ENCODE results near the gene G6PD. TPM values are rescaled to one million over a fixed set of nuclear protein-coding genes. Genes with fewer than 3 reads are reported as not detected.
A peak's percentile ranks its signal among the peaks of the same experiment; 100 is the strongest.
"Not testable (repeated sequence)": the region's sequence is repeated elsewhere in the genome, so short reads cannot be mapped to it uniquely, and the experiment has no call there.

Gene G6PD
- total RNA-seq, 1 donor from 2014 or later: 16.9 TPM

GRCh38 chrX:154515090-154515965 is 31.3 kb downstream of the G6PD start:
- DNase-seq (ENCODE audit: low read depth in 2 of 2): peak; percentile 21 to 35

GRCh38 chrX:154513716-154514115 is 32.9 kb downstream of the G6PD start:
- DNase-seq (ENCODE audit: low read depth in 2 of 2): no peak

DNA sequence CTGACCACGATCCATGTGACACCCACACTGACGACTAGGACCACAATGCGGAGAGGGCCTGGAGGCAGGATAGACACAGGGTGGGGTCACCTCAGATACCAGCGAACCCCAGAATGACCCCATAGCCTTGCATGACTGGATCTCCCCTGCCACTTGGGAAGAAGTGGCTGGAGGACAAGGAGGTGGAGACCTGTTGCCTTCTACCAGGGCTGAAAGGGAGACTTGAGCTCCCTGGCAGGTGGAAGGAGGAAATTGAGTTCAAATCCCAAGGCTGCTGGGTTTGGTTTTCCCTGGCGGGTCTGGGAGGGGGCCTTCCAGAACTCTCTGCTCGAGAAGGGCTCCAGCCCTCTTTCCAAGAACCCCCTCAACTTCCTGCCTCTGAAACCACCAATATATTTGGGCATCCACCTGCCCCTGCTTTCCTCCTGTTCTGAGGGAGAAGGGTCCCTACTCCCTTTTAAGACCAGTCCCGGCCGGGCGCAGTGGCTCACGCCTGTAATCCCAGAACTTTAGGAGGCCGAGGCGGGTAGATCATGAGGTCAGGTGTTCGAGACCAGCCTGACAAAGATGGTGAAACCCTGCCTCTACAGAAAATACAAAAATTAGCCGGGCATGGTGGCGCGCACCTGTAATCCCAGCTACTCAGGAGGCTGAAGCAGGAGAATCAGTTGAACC is 33.6 kb downstream of the G6PD start:
- no peak for DNase-seq (ENCODE audit: low read depth in 2 of 2)

DNA sequence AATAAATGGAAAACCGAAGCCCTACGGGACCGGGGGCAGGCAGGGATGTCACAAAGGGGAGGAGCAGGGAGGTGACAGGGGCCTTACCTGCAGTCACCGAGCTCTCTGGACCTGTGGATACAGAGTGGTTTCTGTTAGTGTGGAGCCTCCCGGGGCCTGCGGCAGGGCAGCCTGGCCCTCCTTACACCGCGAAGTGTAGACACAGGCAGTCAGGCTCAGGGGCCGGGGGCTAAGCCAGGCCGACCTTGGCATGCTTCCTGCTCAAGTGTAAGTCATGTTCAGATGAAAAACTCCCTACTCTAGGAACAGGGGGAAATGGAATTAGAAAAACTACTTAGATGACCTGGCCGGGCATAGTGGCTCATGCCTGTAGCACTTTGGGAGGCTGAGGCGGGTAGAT is 34.9 kb downstream of the G6PD start:
- no peak for DNase-seq (ENCODE audit: low read depth in 2 of 2)

- no peak for DNase-seq (ENCODE audit: low read depth in 2 of 2)
Observed at GRCh38 chrX:154509455-154509854, 37.2 kb downstream of the G6PD start.

DNA sequence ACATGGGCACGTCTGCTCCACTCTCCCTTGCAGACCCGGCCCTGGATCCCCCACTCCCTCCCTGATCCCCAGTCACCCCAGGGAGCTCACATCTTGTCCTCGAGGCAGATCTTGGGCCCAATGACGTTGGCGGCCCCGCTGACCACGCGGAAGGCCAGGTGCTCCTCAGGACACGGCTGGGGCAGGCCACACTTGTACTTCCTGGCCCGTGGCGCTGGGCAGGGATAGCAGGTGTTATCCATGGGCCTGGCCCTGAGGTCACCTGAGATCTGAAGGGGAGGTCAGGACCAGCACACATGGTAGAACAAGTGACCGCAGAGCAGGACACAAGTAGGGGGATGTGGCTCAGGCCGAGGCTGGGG is 38.3 kb downstream of the G6PD start:
- no peak for DNase-seq (ENCODE audit: low read depth in 2 of 2)

- no peak for DNase-seq (ENCODE audit: low read depth in 2 of 2)
Observed at GRCh38 chrX:154507673-154508383, 38.8 kb downstream of the G6PD start.

DNA sequence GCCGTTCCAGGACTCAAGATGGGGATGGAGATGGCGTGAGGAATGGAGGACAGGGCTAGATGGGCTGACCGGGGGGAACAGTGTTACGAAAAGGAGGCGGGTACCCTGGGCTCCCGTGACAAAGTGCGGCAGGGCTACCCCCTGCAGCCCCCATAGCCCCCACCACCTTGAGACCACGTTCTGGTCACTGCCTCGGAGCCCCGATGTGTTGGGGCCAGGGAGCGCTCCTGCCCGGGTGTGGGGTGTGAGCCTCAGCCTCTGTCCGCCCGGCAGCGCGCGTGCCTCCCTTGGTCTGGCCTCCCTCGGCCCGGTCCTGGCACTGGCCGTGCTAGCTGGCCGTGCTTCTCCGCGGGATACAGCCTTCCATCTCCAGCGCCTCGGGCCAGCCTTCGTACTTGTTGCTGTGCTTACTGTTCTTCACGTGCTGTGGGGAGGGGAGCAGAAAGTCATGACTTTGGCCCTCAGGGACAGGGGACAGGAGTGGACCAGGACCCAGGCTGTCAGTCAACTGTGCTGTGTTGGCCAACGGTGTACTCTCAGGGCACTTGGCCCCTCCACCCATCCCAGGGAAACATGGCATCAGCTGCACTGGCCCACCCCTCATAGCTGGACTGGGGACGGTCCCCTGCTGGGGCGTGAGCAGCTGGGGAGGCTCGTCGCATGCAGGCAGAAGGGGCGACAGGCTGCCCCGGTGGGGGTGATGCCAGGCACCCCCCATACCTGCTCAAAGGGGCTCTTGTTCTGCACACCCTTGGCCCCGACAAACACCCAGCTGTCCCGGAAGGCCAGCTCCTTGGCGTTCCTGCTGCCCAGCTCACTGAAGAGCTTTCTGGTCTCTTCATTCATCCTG is 39.9 kb downstream of the G6PD start:
- DNase-seq (ENCODE audit: low read depth in 2 of 2): no peak

DNA sequence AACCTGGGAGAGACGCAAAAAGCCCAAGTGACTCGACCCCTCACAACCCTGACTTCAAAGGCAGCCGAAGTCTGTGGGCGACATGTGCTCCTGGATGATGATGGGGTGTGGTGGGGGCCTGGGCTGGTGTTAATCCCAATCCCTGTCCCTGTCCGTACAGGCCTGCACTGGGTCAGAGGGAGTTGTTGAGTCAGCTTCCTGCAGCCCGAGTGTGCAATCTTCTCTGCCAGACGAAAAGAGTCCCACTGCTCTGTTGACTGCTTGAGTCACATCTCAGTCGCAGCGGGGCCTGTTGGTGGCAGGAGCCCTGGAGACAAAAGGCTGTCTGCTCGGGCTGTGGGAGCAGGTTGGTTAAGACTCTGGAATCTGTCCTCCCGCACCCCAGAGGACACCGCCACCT is 40.9 kb downstream of the G6PD start:
- DNase-seq (ENCODE audit: low read depth in 2 of 2): peak; percentile 42 to 70

DNA sequence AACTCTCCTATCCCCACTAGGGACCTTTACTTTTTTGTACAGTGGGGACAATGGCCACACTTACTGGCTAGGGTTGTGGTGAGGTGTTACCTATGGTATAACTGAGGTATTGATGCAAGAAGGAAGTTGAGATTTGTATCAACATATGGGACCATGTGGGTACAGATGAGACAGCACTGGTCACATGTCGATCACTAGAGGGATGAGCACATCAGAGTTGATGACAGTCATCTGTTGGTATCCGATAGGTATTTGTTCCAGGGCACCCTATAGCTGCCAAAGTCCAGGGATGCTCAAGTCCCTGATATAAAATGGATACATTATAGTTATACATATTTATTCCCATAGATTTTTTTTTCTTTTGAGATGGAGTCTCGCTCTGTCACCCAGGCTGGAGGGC is 43.7 kb downstream of the G6PD start:
- no peak for DNase-seq (ENCODE audit: low read depth in 2 of 2)

DNA sequence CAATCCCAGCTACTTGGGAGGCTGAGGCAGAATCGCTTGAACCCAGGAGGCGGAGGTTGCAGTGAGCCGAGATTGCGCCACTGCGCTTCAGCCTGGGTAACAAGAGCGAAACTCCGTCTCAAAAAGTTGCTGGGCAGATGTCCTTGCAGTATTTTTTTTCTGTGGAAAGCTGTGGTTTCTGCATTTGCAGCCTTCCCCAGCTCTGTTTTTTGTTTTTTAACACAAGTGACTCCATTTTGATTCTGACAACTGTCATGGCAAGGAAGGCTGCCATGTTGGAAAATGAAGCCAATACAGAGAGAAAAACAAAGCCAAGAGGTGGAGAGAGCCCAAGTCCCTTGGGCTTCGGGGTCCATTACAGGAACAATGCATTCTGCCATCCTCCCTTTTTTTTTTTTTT is 44.5 kb downstream of the G6PD start:
- DNase-seq (ENCODE audit: low read depth in 2 of 2): no peak

DNA sequence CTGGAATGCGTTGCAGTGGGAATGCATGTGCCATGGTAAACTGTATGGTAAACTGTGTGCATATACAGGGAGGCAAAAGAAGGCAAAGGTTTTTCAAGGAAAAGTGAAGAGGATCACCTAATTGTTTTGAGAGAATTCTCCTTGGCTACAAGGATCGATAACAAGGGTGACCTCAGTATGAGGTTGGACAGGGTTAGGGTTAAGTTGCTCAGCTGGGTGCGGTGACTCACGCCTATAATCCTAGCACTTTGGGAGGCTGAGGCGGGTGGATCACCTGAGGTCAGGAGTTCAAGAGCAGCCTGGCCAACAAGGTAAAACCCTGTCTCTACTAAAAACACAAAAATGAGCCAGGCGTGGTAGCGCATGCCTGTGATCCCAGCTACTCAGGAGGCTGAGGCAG is 45.2 kb downstream of the G6PD start:
- DNase-seq (ENCODE audit: low read depth in 2 of 2): not testable (repeated sequence)

GRCh38 chrX:154496591-154497137 is 50.0 kb downstream of the G6PD start:
- DNase-seq (ENCODE audit: low read depth in 2 of 2): not testable (repeated sequence)

DNA sequence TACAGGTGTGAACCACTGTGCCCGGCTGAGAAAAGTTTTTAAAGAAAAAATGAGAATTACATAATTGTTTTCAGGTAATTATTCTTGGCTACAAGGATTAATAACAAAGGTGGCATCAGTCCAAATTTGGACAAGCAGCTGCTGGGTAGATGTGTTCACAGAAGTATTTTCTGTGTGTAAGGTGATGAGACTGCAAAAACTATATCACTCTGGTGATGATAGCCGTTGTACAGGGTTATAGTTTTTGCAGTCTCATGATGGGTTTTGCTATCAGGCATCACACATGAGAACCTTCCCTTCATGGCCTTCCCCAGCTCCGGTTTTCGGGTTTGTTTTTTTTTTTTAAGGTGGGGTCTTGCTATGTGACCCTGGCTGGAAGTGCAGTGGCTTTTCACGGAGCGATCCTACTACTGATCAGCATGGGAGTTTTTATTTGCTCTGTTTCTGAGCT is 51.1 kb downstream of the G6PD start:
- DNase-seq (ENCODE audit: low read depth in 2 of 2): peak in 1 of 2 donors; percentile 56

GRCh38 chrX:154494715-154495114 is 51.9 kb downstream of the G6PD start:
- no peak for DNase-seq (ENCODE audit: low read depth in 2 of 2)

DNA sequence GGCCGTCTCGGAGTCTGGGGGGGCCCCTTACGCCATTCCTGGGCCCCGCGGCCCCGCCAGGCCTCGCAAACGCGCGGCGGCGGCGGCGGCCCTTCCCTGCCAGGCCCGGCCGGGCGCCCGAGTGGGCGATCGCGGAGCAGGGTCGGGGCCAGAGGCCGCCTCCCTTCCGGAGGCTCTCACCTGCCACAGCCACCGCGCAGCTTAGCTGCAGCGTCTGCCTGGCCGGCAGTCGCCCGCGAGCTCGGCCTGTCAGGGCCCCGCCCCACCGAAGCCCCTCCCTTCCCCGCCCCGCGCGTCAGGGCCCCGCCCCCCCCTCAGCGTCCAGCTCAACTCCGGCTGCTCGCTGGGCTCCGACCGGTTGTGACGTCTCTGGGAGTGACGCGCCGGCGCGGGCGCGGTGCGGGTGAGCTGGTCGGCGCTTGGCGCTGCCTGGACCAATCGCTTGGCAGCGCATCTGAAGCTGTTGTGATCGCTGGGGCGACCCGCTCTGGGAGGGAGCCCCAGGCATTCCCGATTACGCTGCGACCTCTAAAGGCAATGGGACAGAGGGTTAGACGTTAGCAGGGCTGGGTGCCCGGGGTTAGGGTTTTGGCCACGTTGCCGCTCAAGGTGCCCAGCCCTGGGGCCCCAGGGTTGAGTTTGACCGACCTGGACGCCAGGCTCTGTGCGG is 56.1 kb downstream of the G6PD start, which contains the start of gene SLC10A3:
SLC10A3 (minus strand) TSS at position 216 of the 670 bp plus-strand sequence. CDS start 1,689 bp downstream, outside the sequence.
- DNase-seq (ENCODE audit: low read depth in 2 of 2): peak; percentile 93 to 96

GRCh38 chrX:154490021-154490413 is 56.6 kb downstream of the G6PD start:
- peak in 1 of 2 donors; percentile 24 for DNase-seq (ENCODE audit: low read depth in 2 of 2)

DNA sequence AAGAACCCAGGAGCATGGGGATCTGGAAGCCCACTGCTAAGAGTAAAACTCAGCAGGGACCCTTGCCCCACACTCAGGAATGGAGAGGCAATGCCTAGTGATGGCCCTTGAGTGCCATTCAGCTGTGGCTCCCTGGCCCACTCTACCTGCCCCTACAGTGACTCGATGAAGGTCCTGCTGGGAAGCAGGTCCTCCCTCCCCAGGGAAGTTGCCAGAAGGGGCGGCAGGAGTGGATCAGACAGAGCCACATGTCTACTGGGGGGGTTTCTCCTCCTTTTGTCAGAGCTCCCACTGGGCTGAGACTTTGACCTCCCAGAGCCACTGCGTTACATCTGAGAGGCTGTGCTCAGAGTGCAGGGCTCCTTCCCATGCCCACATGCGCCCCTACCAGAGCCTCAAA is 57.5 kb downstream of the G6PD start:
- DNase-seq (ENCODE audit: low read depth in 2 of 2): no peak

DNA sequence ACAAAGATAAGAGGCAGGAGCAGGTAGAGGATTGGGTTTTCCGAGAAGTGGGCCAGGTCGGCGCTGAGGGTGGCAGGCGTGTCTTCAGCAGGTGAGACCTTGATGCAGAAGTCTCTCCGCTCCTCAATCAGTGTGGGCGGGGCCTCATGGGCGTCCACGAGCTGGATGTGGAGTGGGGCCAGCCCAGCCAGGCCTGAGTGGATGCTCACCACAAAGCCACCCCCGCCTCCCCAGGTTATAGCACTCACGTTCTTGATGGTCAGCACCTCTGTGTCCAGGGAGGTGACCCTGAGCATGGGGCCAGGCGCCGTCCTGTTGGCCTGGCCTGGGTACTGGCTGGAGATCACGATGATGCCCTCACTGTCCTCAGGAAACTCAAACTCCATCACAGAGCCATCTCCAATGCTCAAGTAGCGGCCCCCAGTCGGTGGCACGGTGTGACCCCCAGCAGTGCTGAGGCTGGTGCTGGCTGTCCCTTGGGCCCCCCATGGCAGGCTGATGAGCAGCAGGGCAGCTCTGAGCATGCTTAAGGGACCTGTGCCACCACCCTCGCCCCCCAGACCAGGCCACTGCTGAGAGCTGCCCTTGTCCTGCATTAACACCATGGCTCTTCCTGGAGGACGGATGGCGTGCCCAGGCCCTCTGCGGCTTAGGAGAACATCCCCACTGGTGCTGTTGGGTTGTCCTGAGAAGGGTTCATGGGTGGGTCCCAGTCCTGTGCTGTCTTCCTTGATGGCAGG is 58.1 kb downstream of the G6PD start:
- no peak for DNase-seq (ENCODE audit: low read depth in 2 of 2)

Data from lung microvascular endothelial cell (primary cell).